Stomach smooth muscle (tissue), 2 donors: ENCODE data around the gene FAM124B.
"Not testable (repeated sequence)": the region's sequence is repeated elsewhere in the genome, so short reads cannot be mapped to it uniquely, and the experiment has no call there.

Source experiments
- H3K27ac ChIP-seq: one replicate; pipeline ENCODE4 v1.7.0; 2013; ENCODE audit warnings: mild to moderate bottlenecking, low read length, inconsistent platforms
- H3K27me3 ChIP-seq, 2 donors: one replicate each; pipeline ENCODE4 v1.7.0; 2013; ENCODE audit warnings: low read length in 2 of 2; ENCODE audit not compliant: insufficient read depth in 2 of 2, control insufficient read depth in 1 of 2
- H3K36me3 ChIP-seq, 2 donors: one replicate each; pipeline ENCODE4 v1.7.0; 2013; ENCODE audit warnings: low read length in 2 of 2; ENCODE audit not compliant: control insufficient read depth in 2 of 2, insufficient read depth in 2 of 2
- H3K4me1 ChIP-seq: one replicate; pipeline ENCODE4 v1.7.0; 2013; ENCODE audit warnings: low read length; ENCODE audit not compliant: control insufficient read depth, insufficient read depth
- H3K4me3 ChIP-seq, 2 donors: one replicate each; pipeline ENCODE4 v1.7.0; 2013; ENCODE audit warnings: low read length in 2 of 2
- H3K9ac ChIP-seq, 2 donors: one replicate each; pipeline ENCODE4 v1.7.0; 2013; ENCODE audit warnings: low read length in 2 of 2, mild to moderate bottlenecking in 1 of 2
- H3K9me3 ChIP-seq, 2 donors: one replicate each; pipeline ENCODE4 v1.7.0; 2013; ENCODE audit warnings: low read length in 2 of 2; ENCODE audit not compliant: control insufficient read depth in 2 of 2
- donor health status: healthy.
- donor health status: Pancreatic carcinoma.

Gene FAM124B

GRCh38 chr2:224398289-224398688 lies 3.6 kb downstream of the FAM124B start:
- Histone ChIP-seq H3K4me3 (no peak overlapping the region), H3K9ac (no peak overlapping the region), H3K27ac (no peak overlapping the region), H3K36me3 (no peaks in the 10 kb centered on the region), H3K4me1 (peaks cover 2% of the 10 kb centered on the region), H3K27me3 (peaks cover 0 to 3% of the 10 kb centered on the region in 2 donors), H3K9me3 (no peaks in the 10 kb centered on the region)

- H3K27ac ChIP-seq, H3K4me1 ChIP-seq, H3K27me3 ChIP-seq, H3K9me3 ChIP-seq, H3K9ac ChIP-seq, H3K4me3 ChIP-seq, H3K36me3 ChIP-seq: not testable (repeated sequence)
These were observed 4.8 kb downstream of the FAM124B start for GRCh38 chr2:224397100-224397499.

- Histone ChIP-seq H3K9ac (no peak overlapping the region), H3K4me3 (no peak overlapping the region), H3K27ac (no peak overlapping the region), H3K9me3 (no peaks in the 10 kb centered on the region), H3K27me3 (peaks cover 0 to 3% of the 10 kb centered on the region in 2 donors), H3K36me3 (no peaks in the 10 kb centered on the region), H3K4me1 (no peaks in the 10 kb centered on the region)
These were observed 6.1 kb downstream of the FAM124B start for GRCh38 chr2:224395620-224396390.

DNA sequence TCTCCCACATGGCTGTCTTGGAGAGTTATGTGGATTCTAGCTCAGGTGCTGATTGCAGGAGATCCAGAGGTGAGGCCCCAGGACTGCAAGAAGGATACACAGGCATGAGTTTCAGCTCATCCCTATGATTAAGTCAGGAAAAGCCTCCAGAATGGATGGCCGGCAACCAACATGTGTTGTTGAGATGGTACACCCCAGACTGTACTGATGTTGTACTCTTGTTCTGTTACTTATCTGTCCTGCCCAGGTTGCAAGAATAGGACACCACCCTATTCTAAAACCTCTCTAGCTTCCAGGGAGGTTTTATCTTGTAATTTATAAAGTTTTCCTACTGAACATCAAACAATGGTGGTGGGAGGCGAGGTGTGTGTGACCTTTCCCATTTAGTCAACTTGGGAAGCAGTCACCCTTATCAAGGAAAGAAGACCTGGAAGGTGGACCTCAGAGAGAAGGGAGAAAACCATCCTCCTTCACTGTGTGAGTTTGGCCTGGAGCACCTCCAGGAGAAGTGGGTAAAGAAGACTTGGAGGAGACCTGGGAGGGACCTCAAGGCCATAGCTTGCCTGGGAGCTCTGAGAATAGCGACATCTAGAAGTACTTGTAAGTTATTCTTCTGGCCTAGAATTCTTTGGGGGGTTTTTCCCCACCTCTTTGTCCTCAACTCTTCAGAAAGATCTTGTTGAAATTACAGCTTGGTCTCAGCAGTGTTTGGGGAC lies 8.6 kb downstream of the FAM124B start:
- no peak overlapping the region for H3K4me3 ChIP-seq
- peaks cover 0 to 3% of the 10 kb centered on the region in 2 donors for H3K27me3 ChIP-seq
- no peaks in the 10 kb centered on the region for H3K4me1 ChIP-seq

DNA sequence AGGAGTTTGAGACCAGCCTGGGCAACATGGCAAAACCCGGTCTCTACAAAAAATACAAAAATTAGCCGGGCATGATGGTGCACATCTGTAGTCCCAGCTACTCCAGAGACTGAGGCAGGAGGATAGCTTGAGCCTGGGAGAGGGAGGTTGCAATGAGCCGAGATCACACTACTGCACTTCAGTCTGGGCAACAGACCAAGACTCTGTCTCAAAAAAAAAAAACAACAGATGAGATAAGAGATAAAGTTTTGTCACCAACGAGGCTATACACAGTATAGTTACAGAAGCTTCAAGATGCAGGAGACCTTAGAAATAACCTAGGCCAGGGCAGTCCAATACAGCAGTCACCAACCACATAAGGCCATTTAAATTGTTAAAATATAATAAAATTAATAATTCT lies 9.4 kb downstream of the FAM124B start:
- no peak overlapping the region for H3K27ac ChIP-seq

More for the DNA sequence above, 8.6 kb downstream of the FAM124B start:
- Histone ChIP-seq H3K9ac (no peak overlapping the region), H3K27ac (no peak overlapping the region), H3K36me3 (no peaks in the 10 kb centered on the region), H3K9me3 (no peaks in the 10 kb centered on the region)

GRCh38 chr2:224389317-224389716 lies 12.6 kb downstream of the FAM124B start:
- Histone ChIP-seq H3K9ac (no peak overlapping the region), H3K36me3 (no peaks in the 10 kb centered on the region), H3K27me3 (peaks cover 0 to 3% of the 10 kb centered on the region in 2 donors), H3K9me3 (no peaks in the 10 kb centered on the region), H3K4me3 (no peak overlapping the region), H3K27ac (no peak overlapping the region), H3K4me1 (no peaks in the 10 kb centered on the region)

More for the DNA sequence above, 9.4 kb downstream of the FAM124B start:
- no peak overlapping the region for H3K9ac ChIP-seq
- H3K36me3 ChIP-seq, result no peaks in the 10 kb centered on the region
- no peak overlapping the region for H3K4me3 ChIP-seq
- no peaks in the 10 kb centered on the region for H3K9me3 ChIP-seq
- H3K4me1 ChIP-seq, result no peaks in the 10 kb centered on the region
- H3K27me3 ChIP-seq, result peaks cover 0 to 3% of the 10 kb centered on the region in 2 donors

DNA sequence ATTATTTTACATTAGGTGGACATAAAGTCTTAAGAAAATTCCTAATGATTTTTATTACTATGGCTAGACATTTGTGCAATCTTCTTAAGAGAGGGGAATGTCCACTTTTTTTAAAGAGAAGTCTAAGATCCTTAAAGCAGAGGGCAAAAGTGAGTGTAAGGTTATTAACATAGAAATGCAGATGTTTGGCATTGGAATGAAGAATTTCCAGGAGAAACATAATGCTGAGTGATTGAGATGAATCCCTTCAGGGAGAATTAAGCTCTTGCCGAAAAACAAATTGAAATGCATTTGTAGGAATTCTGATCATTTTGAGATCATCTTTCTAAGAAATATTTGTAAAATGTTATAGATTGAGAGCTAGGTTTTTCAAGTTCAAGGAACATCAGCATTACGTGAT lies 15.0 kb downstream of the FAM124B start:
- H3K27ac ChIP-seq, result no peak overlapping the region
- H3K9me3 ChIP-seq, result no peaks in the 10 kb centered on the region
- H3K4me3 ChIP-seq, result no peak overlapping the region
- no peaks in the 10 kb centered on the region for H3K27me3 ChIP-seq
- H3K9ac ChIP-seq, result no peak overlapping the region
- peaks cover 5% of the 10 kb centered on the region for H3K4me1 ChIP-seq
- H3K36me3 ChIP-seq, result no peaks in the 10 kb centered on the region

DNA sequence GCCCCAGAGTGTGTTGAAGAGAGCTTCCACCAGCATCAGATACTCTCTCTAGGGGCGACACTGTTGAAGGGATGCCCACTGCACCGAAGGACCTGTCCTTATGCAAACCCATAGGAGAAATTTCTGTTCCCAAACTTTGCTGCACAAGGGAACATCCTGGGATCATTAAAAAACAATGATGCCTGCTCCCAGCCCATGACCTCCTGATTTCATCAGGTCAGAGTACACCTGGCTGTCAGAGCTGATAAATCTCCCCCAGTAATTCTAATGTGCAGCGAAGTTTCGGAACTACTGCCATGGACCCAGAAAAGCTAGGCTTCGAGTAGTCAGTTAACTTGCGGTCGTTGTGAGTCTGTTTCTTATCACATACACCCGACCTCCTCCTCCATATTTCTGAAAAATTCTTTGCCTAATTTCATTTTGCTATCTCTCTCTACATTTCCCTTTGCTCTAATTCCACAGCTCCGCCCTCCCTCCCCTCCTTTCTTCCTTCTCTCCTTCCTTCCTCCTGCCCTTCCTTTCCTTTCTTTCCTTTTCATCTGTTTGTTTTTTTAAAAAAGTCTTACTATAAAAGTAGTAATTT lies 18.8 kb downstream of the FAM124B start:
- H3K9ac ChIP-seq, result no peak overlapping the region
- peaks cover 5% of the 10 kb centered on the region for H3K4me1 ChIP-seq
- H3K27ac ChIP-seq, result no peak overlapping the region
- H3K36me3 ChIP-seq, result no peaks in the 10 kb centered on the region
- H3K27me3 ChIP-seq, result no peaks in the 10 kb centered on the region
- H3K9me3 ChIP-seq, result no peaks in the 10 kb centered on the region
- no peak overlapping the region for H3K4me3 ChIP-seq

DNA sequence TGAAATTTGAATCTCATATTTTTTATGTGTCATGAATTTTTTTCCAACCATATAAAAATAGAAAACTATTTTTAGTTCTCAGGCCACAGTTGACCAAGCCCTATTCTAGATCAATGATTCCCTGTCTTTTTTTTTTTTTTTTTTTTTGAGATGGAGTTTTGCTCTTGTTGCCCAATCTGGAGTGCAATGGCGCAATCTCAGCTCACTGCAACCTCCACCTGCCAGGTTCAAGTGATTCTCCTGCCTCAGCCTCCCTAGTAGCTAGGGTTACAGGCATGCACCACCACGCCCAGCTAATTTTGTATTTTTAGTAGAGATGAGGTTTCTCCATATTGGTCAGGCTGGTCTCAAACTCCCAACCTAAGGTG lies 19.6 kb downstream of the FAM124B start:
- not testable (repeated sequence) for H3K4me3 ChIP-seq, H3K4me1 ChIP-seq, H3K9ac ChIP-seq, H3K27me3 ChIP-seq, H3K9me3 ChIP-seq, H3K27ac ChIP-seq, H3K36me3 ChIP-seq

DNA sequence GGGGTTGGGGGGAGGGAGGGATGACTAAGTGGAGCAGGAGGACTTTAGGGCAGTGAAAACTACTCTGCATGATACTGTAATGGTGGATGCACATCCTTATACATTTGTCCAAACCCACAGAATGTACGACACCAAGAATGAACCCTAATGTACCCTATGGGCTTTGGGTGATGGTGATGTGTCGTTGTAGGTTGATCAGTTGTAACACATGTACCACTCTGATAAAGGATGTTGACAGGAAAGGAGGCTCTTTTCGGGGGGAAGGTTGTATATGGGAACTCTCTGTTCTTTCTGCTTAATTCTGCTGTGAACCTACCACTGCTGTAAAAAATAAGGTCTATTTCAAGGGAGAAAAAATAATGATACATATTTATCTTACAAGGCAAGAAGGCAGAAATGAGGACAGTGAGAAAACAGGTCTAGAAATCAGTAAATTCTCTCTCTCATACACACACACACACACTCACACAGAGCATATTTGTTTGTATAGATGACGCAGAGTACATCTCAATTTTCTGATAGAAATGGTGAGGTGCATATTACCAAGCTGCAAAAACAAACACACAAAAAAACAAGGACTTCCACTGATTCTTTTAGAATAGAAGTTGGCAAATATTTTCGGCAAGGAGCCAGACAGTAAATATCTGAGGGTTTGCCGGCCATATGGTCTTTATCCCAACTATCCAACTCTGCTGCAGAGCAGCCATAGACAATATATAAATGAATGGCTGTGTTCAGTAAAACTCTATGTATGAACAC lies 20.2 kb downstream of the FAM124B start:
- Histone ChIP-seq H3K27me3 (no peaks in the 10 kb centered on the region), H3K9me3 (no peaks in the 10 kb centered on the region), H3K36me3 (no peaks in the 10 kb centered on the region), H3K27ac (no peak overlapping the region), H3K9ac (no peak overlapping the region), H3K4me3 (no peak overlapping the region), H3K4me1 (peaks cover 5% of the 10 kb centered on the region)
